Caco-2 (cell line): ENCODE results near the gene BCLAF1. TPM values are rescaled to one million over a fixed set of nuclear protein-coding genes. Genes with fewer than 3 reads are reported as not detected.
"Not testable (repeated sequence)": the region's sequence is repeated elsewhere in the genome, so short reads cannot be mapped to it uniquely, and the experiment has no call there.

Experiments
- BruUV-seq: library from RNA; stranded (reverse); fragments of 400-500 nt; replicated peaks from 2 replicates; lab custom pipeline; 2021; lab: Mats Ljungman, UMichigan
- CTCF ChIA-PET: fragments of 300-600 bp; sonication (Branson Sonifier 250); formaldehyde crosslinking; loops from one replicate; lab custom pipeline; 2022; ENCODE audit warnings: antibody characterized with exemption; lab: Charles Lee
- POLR2A ChIA-PET: fragments of 300-600 bp; sonication (Branson Sonifier 250); formaldehyde crosslinking; loops from one replicate; lab custom pipeline; 2022; ENCODE audit warnings: antibody characterized with exemption; lab: Charles Lee
- DNase-seq, 2 experiments: peaks; one replicate each; pipeline versions ENCODE4 v3.0.0 to v3.0.0-alpha.2; 2020 to 2022
- H3K27me3 ChIP-seq: replicated peaks from 2 replicates; pipeline ENCODE4 v1.6.0; 2011; ENCODE audit warnings: low read length; ENCODE audit not compliant: control insufficient read depth, insufficient read depth
- H3K36me3 ChIP-seq: 2 replicates; pipeline ENCODE4 v1.5.1; 2011; ENCODE audit warnings: low read length; ENCODE audit not compliant: control insufficient read depth, insufficient read depth
- H3K4me1 ChIP-seq: fragments of 250-450 bp; sonication (Bioruptor Pico); 2 replicates; pipeline ENCODE4 v1.5.1; 2020; ENCODE audit warnings: mild to moderate bottlenecking
- H3K4me3 ChIP-seq: 2 replicates; pipeline ENCODE4 v1.5.1; 2011; ENCODE audit warnings: low read depth, mild to moderate bottlenecking, control low read depth, low read length
- H3K9me3 ChIP-seq: fragments of 250-450 bp; sonication (Bioruptor Pico); 2 replicates; pipeline ENCODE4 v1.5.1; 2020; ENCODE audit warnings: mild to moderate bottlenecking, moderate library complexity
- H3K27ac Mint-ChIP-seq: one replicate; pipeline ENCODE4 v1.8.0; 2022; ENCODE audit warnings: mixed read lengths; ENCODE audit not compliant: unreplicated experiment
- H3K27me3 Mint-ChIP-seq: one replicate; pipeline ENCODE4 v1.8.0; 2022; ENCODE audit warnings: mixed read lengths; ENCODE audit not compliant: insufficient read depth, unreplicated experiment
- H3K36me3 Mint-ChIP-seq: one replicate; pipeline ENCODE4 v1.8.0; 2022; ENCODE audit warnings: mild to moderate bottlenecking, mixed read lengths; ENCODE audit not compliant: insufficient read depth, unreplicated experiment
- H3K4me1 Mint-ChIP-seq: one replicate; pipeline ENCODE4 v1.8.0; 2022; ENCODE audit warnings: low read depth, mixed read lengths; ENCODE audit not compliant: unreplicated experiment
- H3K4me3 Mint-ChIP-seq: one replicate; pipeline ENCODE4 v1.8.0; 2022; ENCODE audit warnings: mild to moderate bottlenecking, moderate library complexity, mixed read lengths; ENCODE audit not compliant: unreplicated experiment
- H3K9me3 Mint-ChIP-seq: one replicate; pipeline ENCODE4 v1.8.0; 2022; ENCODE audit warnings: mixed read lengths; ENCODE audit not compliant: unreplicated experiment
- intact Hi-C: fragments of 100-400 bp; cut with micrococcal nuclease; formaldehyde crosslinking; loops from one replicate; pipeline ENCODE4 v1.10.0; 2022; ENCODE audit not compliant: unreplicated experiment
- total RNA-seq: library from RNA; stranded (reverse); gene quantifications from 2 replicates; pipeline ENCODE4 v1.2.3, GENCODE V29; 2022
- TF ChIP-seq, protein P1 (sequence below), 2 experiments: fragments of 200-600 bp in 1 of 2; IDR thresholded peaks; 1 replicate in 1 of 2; 2 replicates in 1 of 2; pipeline versions ENCODE4 v1.5.1 to v1.8.0; 2011 to 2022; ENCODE audit warnings: antibody characterized with exemption in 1 of 2, control low read depth in 1 of 2, inconsistent platforms in 1 of 2, low read depth in 1 of 2, low read length in 1 of 2, mild to moderate bottlenecking in 1 of 2, moderate library complexity in 1 of 2; ENCODE audit not compliant: insufficient read depth in 1 of 2, severe bottlenecking in 1 of 2, unreplicated experiment in 1 of 2

Gene BCLAF1
- total RNA-seq, 1 experiment from 2014 or later: 178 TPM

DNA sequence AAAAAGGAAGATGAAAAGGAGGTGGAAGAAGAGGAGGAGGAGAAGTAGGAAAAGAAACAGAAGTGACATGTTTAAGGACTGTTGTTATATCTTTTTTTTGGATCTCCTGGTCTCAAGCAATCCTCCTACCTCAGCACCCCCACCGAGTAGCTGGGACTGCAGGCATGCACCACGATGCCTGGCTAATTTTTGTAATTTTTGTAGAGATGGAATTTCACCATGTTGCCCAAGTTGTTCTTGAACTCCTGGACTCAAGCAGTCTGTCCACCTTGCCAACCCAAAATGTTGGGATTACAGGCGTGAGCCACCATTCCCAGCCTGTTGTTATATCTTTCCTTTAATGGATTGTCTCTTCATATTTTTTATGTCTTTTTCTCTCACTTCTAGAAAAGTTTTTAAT, 19.5 kb upstream of the BCLAF1 start:
- Histone ChIP-seq H3K4me1 (no peaks in the 10 kb centered on the region), H3K4me3 (no peak overlapping the region), H3K27me3 (no peaks in the 10 kb centered on the region), H3K9me3 (no peaks in the 10 kb centered on the region), H3K36me3 (no peaks in the 10 kb centered on the region)
- no TSS peak for BruUV-seq
- no peak overlapping the region for H3K4me3 Mint-ChIP-seq
- TF ChIP-seq, protein P1, sequence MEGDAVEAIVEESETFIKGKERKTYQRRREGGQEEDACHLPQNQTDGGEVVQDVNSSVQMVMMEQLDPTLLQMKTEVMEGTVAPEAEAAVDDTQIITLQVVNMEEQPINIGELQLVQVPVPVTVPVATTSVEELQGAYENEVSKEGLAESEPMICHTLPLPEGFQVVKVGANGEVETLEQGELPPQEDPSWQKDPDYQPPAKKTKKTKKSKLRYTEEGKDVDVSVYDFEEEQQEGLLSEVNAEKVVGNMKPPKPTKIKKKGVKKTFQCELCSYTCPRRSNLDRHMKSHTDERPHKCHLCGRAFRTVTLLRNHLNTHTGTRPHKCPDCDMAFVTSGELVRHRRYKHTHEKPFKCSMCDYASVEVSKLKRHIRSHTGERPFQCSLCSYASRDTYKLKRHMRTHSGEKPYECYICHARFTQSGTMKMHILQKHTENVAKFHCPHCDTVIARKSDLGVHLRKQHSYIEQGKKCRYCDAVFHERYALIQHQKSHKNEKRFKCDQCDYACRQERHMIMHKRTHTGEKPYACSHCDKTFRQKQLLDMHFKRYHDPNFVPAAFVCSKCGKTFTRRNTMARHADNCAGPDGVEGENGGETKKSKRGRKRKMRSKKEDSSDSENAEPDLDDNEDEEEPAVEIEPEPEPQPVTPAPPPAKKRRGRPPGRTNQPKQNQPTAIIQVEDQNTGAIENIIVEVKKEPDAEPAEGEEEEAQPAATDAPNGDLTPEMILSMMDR (IDR thresholded peaks at IDR 0.05; ENCODE audit: insufficient read depth in 1 of 2, low read depth in 1 of 2, low read length in 1 of 2, severe bottlenecking in 1 of 2, unreplicated experiment in 1 of 2): no peak
- ChIA-PET POLR2A (no interaction called here), CTCF (no interaction called here)
- no peaks in the 10 kb centered on the region for H3K4me1 Mint-ChIP-seq
- no peaks in the 10 kb centered on the region for H3K36me3 Mint-ChIP-seq
- H3K27me3 Mint-ChIP-seq: peaks cover 12% of the 10 kb centered on the region
- no peaks in the 10 kb centered on the region for H3K9me3 Mint-ChIP-seq
- intact Hi-C loops: no loop called here
- no peak overlapping the region for H3K27ac Mint-ChIP-seq
- DNase-seq: no peak

DNA sequence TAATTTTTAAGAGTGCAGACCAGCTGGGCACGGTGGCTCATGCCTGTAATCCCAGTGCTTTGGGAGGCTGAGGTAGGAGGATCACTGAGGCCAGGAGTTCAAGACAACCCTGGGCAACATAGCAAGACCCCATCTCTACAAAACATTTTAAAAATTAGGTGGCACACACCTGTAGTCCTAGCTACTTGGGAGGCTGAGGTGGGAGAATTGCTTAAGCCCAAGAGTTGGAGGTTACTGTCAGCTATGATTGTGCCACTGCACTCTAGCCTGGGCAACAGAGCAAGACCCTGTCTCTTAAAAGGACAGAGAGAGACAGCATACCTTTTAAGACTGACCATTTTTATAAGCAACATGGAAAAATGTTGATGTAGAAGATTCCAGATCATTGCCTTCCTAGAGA, 18.8 kb upstream of the BCLAF1 start:
- DNase-seq, H3K27me3 ChIP-seq, H3K4me1 Mint-ChIP-seq, POLR2A ChIA-PET, H3K4me3 Mint-ChIP-seq, H3K27ac Mint-ChIP-seq, BruUV-seq, H3K9me3 ChIP-seq, H3K4me1 ChIP-seq, H3K9me3 Mint-ChIP-seq, intact Hi-C loops, H3K36me3 ChIP-seq, CTCF ChIA-PET, H3K4me3 ChIP-seq, H3K36me3 Mint-ChIP-seq: not testable (repeated sequence)
- peaks cover 12% of the 10 kb centered on the region for H3K27me3 Mint-ChIP-seq

DNA sequence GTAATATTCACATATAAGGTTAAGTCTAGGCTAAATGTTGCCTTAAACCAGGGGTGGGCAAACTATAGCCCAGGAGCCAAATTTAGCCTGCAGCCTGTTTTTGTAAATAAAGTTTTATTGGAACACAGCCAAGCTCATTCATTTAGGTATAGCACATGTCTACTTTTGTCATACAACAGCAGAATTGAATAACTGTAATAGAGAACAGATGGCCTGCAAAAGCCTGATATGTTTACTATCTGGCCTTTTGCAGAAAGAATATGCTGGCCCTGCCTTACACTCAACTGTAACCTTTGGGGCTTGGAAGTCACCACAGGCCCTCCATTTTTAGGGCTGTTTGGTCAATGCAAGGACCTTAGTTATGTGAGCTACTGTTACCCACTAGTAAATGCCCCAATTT, 17.7 kb upstream of the BCLAF1 start:
- Histone ChIP-seq H3K4me3 (no peak overlapping the region), H3K27me3 (no peaks in the 10 kb centered on the region; the same call in 1 of the 2 replicates), H3K4me1 (no peaks in the 10 kb centered on the region), H3K9me3 (no peaks in the 10 kb centered on the region), H3K36me3 (no peaks in the 10 kb centered on the region)
- BruUV-seq: no TSS peak
- Mint-ChIP-seq H3K4me3 (no peak overlapping the region), H3K9me3 (no peaks in the 10 kb centered on the region), H3K27ac (no peak overlapping the region), H3K27me3 (peaks cover 12% of the 10 kb centered on the region), H3K36me3 (no peaks in the 10 kb centered on the region), H3K4me1 (no peaks in the 10 kb centered on the region)
- DNase-seq: no peak
- CTCF ChIA-PET: no interaction called here
- POLR2A ChIA-PET: no interaction called here
- intact Hi-C loops: no loop called here
- TF ChIP-seq, protein P1 (IDR thresholded peaks at IDR 0.05; ENCODE audit: insufficient read depth in 1 of 2, low read depth in 1 of 2, low read length in 1 of 2, severe bottlenecking in 1 of 2, unreplicated experiment in 1 of 2): no peak

DNA sequence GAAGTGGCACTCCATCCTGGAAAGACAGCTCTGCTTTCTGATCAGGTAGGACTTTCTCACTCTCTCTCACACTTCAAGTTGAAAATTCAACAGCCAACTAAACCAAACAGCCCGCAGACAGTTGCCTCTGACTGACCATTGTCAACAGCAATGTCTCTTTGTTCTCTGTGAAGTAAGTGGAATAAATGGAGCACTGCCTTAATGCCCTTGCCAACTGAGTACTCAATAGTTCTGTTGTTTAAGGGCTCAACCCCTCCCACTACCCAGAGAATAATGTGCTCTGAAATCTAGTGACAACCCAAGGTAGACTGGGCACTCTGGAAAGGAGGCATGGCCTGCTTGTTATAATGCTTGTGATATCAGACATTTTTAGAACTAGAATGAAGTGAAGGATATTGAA, 16.8 kb upstream of the BCLAF1 start:
- H3K27me3 ChIP-seq: no peaks in the 10 kb centered on the region; the same call in 1 of the 2 replicates
- TF ChIP-seq, protein P1 (IDR thresholded peaks at IDR 0.05; ENCODE audit: insufficient read depth in 1 of 2, low read depth in 1 of 2, low read length in 1 of 2, severe bottlenecking in 1 of 2, unreplicated experiment in 1 of 2): no peak
- no peak for DNase-seq
- Mint-ChIP-seq H3K27ac (no peak overlapping the region), H3K36me3 (no peaks in the 10 kb centered on the region), H3K4me1 (no peaks in the 10 kb centered on the region), H3K4me3 (no peak overlapping the region), H3K9me3 (no peaks in the 10 kb centered on the region), H3K27me3 (peaks cover 8% of the 10 kb centered on the region)
- no TSS peak for BruUV-seq
- no peaks in the 10 kb centered on the region for H3K9me3 ChIP-seq
- POLR2A ChIA-PET: no interaction called here
- CTCF ChIA-PET: no interaction called here
- no peak overlapping the region for H3K4me3 ChIP-seq
- H3K36me3 ChIP-seq: no peaks in the 10 kb centered on the region
- intact Hi-C loops: no loop called here
- H3K4me1 ChIP-seq: no peaks in the 10 kb centered on the region
